GM12865 (cell line): Measurements from ENCODE around the gene VTA1.

ENCODE experiments used
- DNase-seq: peaks from one replicate; pipeline ENCODE4 v3.0.0; 2010; ENCODE audit warnings: low read depth
- H3K4me3 ChIP-seq: 2 replicates; pipeline ENCODE4 v1.5.1; 2011; ENCODE audit warnings: mild to moderate bottlenecking, low read depth, low read length, control low read depth
- CTCF ChIP-seq: IDR thresholded peaks from 2 replicates; pipeline ENCODE4 v1.5.1; 2011; ENCODE audit warnings: low read length, control low read depth, low read depth, inconsistent platforms; ENCODE audit not compliant: insufficient read depth; ENCODE audit errors: missing control alignments

The VTA1 gene

GRCh38 chr6:142246960-142247359 is 99.9 kb downstream of the VTA1 start:
- TF ChIP-seq CTCF: no peak
- DNase-seq: peak; percentile 66
- H3K4me3 ChIP-seq: no peak overlapping the region

- TF ChIP-seq CTCF: no peak
- DNase-seq: no peak
- H3K4me3 ChIP-seq: no peak overlapping the region
Observed at GRCh38 chr6:142249266-142249665, 102.2 kb downstream of the VTA1 start.

- DNase-seq: no peak
- no peak for TF ChIP-seq CTCF
- H3K4me3 ChIP-seq: no peak overlapping the region
Observed at GRCh38 chr6:142251930-142252445, 104.9 kb downstream of the VTA1 start.

GRCh38 chr6:142254513-142254912 is 107.5 kb downstream of the VTA1 start:
- DNase-seq: no peak
- no peak for TF ChIP-seq CTCF
- no peak overlapping the region for H3K4me3 ChIP-seq

- no peak for TF ChIP-seq CTCF
- no peak for DNase-seq
- no peak overlapping the region for H3K4me3 ChIP-seq
Observed at GRCh38 chr6:142255785-142256184, 108.7 kb downstream of the VTA1 start.

GRCh38 chr6:142258305-142258704 is 111.2 kb downstream of the VTA1 start:
- TF ChIP-seq CTCF: no peak
- H3K4me3 ChIP-seq: no peak overlapping the region

GRCh38 chr6:142258757-142259156 is 111.7 kb downstream of the VTA1 start:
- no peak overlapping the region for H3K4me3 ChIP-seq
- no peak for TF ChIP-seq CTCF
- DNase-seq: no peak

More at GRCh38 chr6:142258305-142258704, 111.2 kb downstream of the VTA1 start:
- DNase-seq: no peak
